Caco-2 (cell line): ENCODE results near the gene TBX4. TPM values are rescaled to one million over a fixed set of nuclear protein-coding genes. Genes with fewer than 3 reads are reported as not detected.

ENCODE experiments used
- BruUV-seq: library from RNA; stranded (reverse); fragments of 400-500 nt; replicated peaks from 2 replicates; lab custom pipeline; 2021; lab: Mats Ljungman, UMichigan
- CTCF ChIA-PET: fragments of 300-600 bp; sonication (Branson Sonifier 250); formaldehyde crosslinking; loops from one replicate; lab custom pipeline; 2022; ENCODE audit warnings: antibody characterized with exemption; lab: Charles Lee
- POLR2A ChIA-PET: fragments of 300-600 bp; sonication (Branson Sonifier 250); formaldehyde crosslinking; loops from one replicate; lab custom pipeline; 2022; ENCODE audit warnings: antibody characterized with exemption; lab: Charles Lee
- DNase-seq, 2 experiments: peaks; one replicate each; pipeline versions ENCODE4 v3.0.0 to v3.0.0-alpha.2; 2020 to 2022
- H3K27me3 ChIP-seq: replicated peaks from 2 replicates; pipeline ENCODE4 v1.6.0; 2011; ENCODE audit warnings: low read length; ENCODE audit not compliant: control insufficient read depth, insufficient read depth
- H3K36me3 ChIP-seq: 2 replicates; pipeline ENCODE4 v1.5.1; 2011; ENCODE audit warnings: low read length; ENCODE audit not compliant: control insufficient read depth, insufficient read depth
- H3K4me1 ChIP-seq: fragments of 250-450 bp; sonication (Bioruptor Pico); 2 replicates; pipeline ENCODE4 v1.5.1; 2020; ENCODE audit warnings: mild to moderate bottlenecking
- H3K4me3 ChIP-seq: 2 replicates; pipeline ENCODE4 v1.5.1; 2011; ENCODE audit warnings: low read depth, mild to moderate bottlenecking, control low read depth, low read length
- H3K9me3 ChIP-seq: fragments of 250-450 bp; sonication (Bioruptor Pico); 2 replicates; pipeline ENCODE4 v1.5.1; 2020; ENCODE audit warnings: mild to moderate bottlenecking, moderate library complexity
- H3K27ac Mint-ChIP-seq: one replicate; pipeline ENCODE4 v1.8.0; 2022; ENCODE audit warnings: mixed read lengths; ENCODE audit not compliant: unreplicated experiment
- H3K27me3 Mint-ChIP-seq: one replicate; pipeline ENCODE4 v1.8.0; 2022; ENCODE audit warnings: mixed read lengths; ENCODE audit not compliant: insufficient read depth, unreplicated experiment
- H3K36me3 Mint-ChIP-seq: one replicate; pipeline ENCODE4 v1.8.0; 2022; ENCODE audit warnings: mild to moderate bottlenecking, mixed read lengths; ENCODE audit not compliant: insufficient read depth, unreplicated experiment
- H3K4me1 Mint-ChIP-seq: one replicate; pipeline ENCODE4 v1.8.0; 2022; ENCODE audit warnings: low read depth, mixed read lengths; ENCODE audit not compliant: unreplicated experiment
- H3K4me3 Mint-ChIP-seq: one replicate; pipeline ENCODE4 v1.8.0; 2022; ENCODE audit warnings: mild to moderate bottlenecking, moderate library complexity, mixed read lengths; ENCODE audit not compliant: unreplicated experiment
- H3K9me3 Mint-ChIP-seq: one replicate; pipeline ENCODE4 v1.8.0; 2022; ENCODE audit warnings: mixed read lengths; ENCODE audit not compliant: unreplicated experiment
- intact Hi-C: fragments of 100-400 bp; cut with micrococcal nuclease; formaldehyde crosslinking; loops from one replicate; pipeline ENCODE4 v1.10.0; 2022; ENCODE audit not compliant: unreplicated experiment
- total RNA-seq: library from RNA; stranded (reverse); gene quantifications from 2 replicates; pipeline ENCODE4 v1.2.3, GENCODE V29; 2022
- TF ChIP-seq, protein P1 (sequence below), 2 experiments: fragments of 200-600 bp in 1 of 2; IDR thresholded peaks; 1 replicate in 1 of 2; 2 replicates in 1 of 2; pipeline versions ENCODE4 v1.5.1 to v1.8.0; 2011 to 2022; ENCODE audit warnings: antibody characterized with exemption in 1 of 2, control low read depth in 1 of 2, inconsistent platforms in 1 of 2, low read depth in 1 of 2, low read length in 1 of 2, mild to moderate bottlenecking in 1 of 2, moderate library complexity in 1 of 2; ENCODE audit not compliant: insufficient read depth in 1 of 2, severe bottlenecking in 1 of 2, unreplicated experiment in 1 of 2

TBX4 gene
- total RNA-seq, 1 experiment from 2014 or later, result 2.5 TPM

DNA sequence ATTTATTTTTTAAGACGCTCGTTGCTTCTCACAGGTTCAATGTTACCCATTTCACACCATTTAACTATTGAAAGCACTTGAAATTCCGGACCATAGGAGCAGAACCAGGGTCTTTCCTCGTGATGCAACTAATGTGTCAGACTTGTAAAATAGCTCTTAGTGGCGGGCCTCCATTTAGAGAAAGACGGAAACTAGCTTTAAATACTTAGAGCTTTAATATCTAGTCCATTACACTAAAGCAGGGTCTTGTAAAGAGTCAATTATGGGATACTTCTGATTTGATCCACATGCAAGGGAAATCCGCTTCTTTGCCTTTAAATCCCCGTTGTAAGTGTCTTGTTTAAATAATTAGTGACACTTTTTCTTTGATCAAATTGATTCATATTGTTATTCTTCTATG, 82.2 kb downstream of the TBX4 start:
- ChIA-PET CTCF (no interaction called here), POLR2A (no interaction called here)
- Mint-ChIP-seq H3K9me3 (no peaks in the 10 kb centered on the region), H3K27ac (no peak overlapping the region), H3K27me3 (no peaks in the 10 kb centered on the region), H3K4me1 (no peaks in the 10 kb centered on the region), H3K4me3 (no peak overlapping the region), H3K36me3 (no peaks in the 10 kb centered on the region)
- no peaks in the 10 kb centered on the region for H3K27me3 ChIP-seq
- BruUV-seq, result no TSS peak
- H3K36me3 ChIP-seq, result no peaks in the 10 kb centered on the region
- H3K4me3 ChIP-seq, result no peak overlapping the region
- TF ChIP-seq, protein P1, sequence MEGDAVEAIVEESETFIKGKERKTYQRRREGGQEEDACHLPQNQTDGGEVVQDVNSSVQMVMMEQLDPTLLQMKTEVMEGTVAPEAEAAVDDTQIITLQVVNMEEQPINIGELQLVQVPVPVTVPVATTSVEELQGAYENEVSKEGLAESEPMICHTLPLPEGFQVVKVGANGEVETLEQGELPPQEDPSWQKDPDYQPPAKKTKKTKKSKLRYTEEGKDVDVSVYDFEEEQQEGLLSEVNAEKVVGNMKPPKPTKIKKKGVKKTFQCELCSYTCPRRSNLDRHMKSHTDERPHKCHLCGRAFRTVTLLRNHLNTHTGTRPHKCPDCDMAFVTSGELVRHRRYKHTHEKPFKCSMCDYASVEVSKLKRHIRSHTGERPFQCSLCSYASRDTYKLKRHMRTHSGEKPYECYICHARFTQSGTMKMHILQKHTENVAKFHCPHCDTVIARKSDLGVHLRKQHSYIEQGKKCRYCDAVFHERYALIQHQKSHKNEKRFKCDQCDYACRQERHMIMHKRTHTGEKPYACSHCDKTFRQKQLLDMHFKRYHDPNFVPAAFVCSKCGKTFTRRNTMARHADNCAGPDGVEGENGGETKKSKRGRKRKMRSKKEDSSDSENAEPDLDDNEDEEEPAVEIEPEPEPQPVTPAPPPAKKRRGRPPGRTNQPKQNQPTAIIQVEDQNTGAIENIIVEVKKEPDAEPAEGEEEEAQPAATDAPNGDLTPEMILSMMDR (IDR thresholded peaks at IDR 0.05; ENCODE audit: insufficient read depth in 1 of 2, low read depth in 1 of 2, low read length in 1 of 2, severe bottlenecking in 1 of 2, unreplicated experiment in 1 of 2), result no peak
- intact Hi-C loops, result no loop called here
- no peaks in the 10 kb centered on the region for H3K4me1 ChIP-seq
- no peaks in the 10 kb centered on the region for H3K9me3 ChIP-seq
- no peak for DNase-seq

Other genes with a start within 250 kb of the TBX4 start
- gene TBX2, start 52.6 kb upstream of the TBX4 start, total RNA-seq, result 8.9 and 11.5 TPM in 2 replicates
- gene NACA2, start 138.8 kb downstream of the TBX4 start, total RNA-seq, result not detected in 2 replicates